Osteocyte (in vitro differentiated cells): ENCODE data around the gene YBX2. TPM values are rescaled to one million over a fixed set of nuclear protein-coding genes. Genes with fewer than 3 reads are reported as not detected.

Experiments
- DNase-seq: peaks from one replicate; pipeline ENCODE4 v3.0.0; 2021; ENCODE audit warnings: mixed read lengths; ENCODE audit not compliant: unreplicated experiment; ENCODE audit errors: extremely low spot score
- H3K27ac Mint-ChIP-seq: one replicate; pipeline ENCODE4 v1.8.0; 2021; ENCODE audit warnings: mild to moderate bottlenecking, mixed read lengths; ENCODE audit not compliant: unreplicated experiment
- H3K27me3 Mint-ChIP-seq: one replicate; pipeline ENCODE4 v1.8.0; 2021; ENCODE audit warnings: mixed read lengths; ENCODE audit not compliant: unreplicated experiment
- H3K36me3 Mint-ChIP-seq: one replicate; pipeline ENCODE4 v1.8.0; 2021; ENCODE audit warnings: mixed read lengths; ENCODE audit not compliant: unreplicated experiment
- H3K4me1 Mint-ChIP-seq: one replicate; pipeline ENCODE4 v1.8.0; 2021; ENCODE audit warnings: mixed read lengths; ENCODE audit not compliant: unreplicated experiment
- H3K4me3 Mint-ChIP-seq: one replicate; pipeline ENCODE4 v1.8.0; 2021; ENCODE audit warnings: mild to moderate bottlenecking, moderate library complexity, mixed read lengths; ENCODE audit not compliant: unreplicated experiment
- H3K9me3 Mint-ChIP-seq: one replicate; pipeline ENCODE4 v1.8.0; 2021; ENCODE audit warnings: mixed read lengths; ENCODE audit not compliant: unreplicated experiment
- CTCF ChIP-seq: fragments of 200-600 bp; sonication (generic); IDR thresholded peaks from 2 replicates; pipeline ENCODE4 v1.5.0; 2021; ENCODE audit warnings: antibody characterized with exemption, mild to moderate bottlenecking, moderate library complexity
- total RNA-seq: library from RNA; stranded (reverse); gene quantifications from 2 replicates; pipeline ENCODE4 v1.2.1, GENCODE V29; 2021

Gene YBX2
- total RNA-seq, 1 donor from 2014 or later, result 0.40 TPM

- H3K9me3 Mint-ChIP-seq, result no peaks in the 10 kb centered on the region
- H3K36me3 Mint-ChIP-seq, result no peaks in the 10 kb centered on the region
- H3K4me1 Mint-ChIP-seq, result peaks cover 14% of the 10 kb centered on the region
- no peak for DNase-seq
- peaks cover 67% of the 10 kb centered on the region for H3K27me3 Mint-ChIP-seq
- no peak overlapping the region for H3K27ac Mint-ChIP-seq
- no peak for TF ChIP-seq CTCF
- H3K4me3 Mint-ChIP-seq, result no peak overlapping the region
Measured at GRCh38 chr17:7290685-7291084, 3.8 kb downstream of the YBX2 start.

- no peak for DNase-seq
- Mint-ChIP-seq H3K9me3 (no peaks in the 10 kb centered on the region), H3K4me1 (peaks cover 11% of the 10 kb centered on the region)
Measured at GRCh38 chr17:7290166-7290565, 4.3 kb downstream of the YBX2 start.

GRCh38 chr17:7289256-7290032, 5.0 kb downstream of the YBX2 start:
- H3K27ac Mint-ChIP-seq, result no peak overlapping the region
- H3K36me3 Mint-ChIP-seq, result no peaks in the 10 kb centered on the region
- H3K27me3 Mint-ChIP-seq, result peaks cover 60% of the 10 kb centered on the region
- no peak overlapping the region for H3K4me3 Mint-ChIP-seq
- TF ChIP-seq CTCF, result no peak
- H3K4me1 Mint-ChIP-seq, result peaks cover 8% of the 10 kb centered on the region
- no peaks in the 10 kb centered on the region for H3K9me3 Mint-ChIP-seq
- DNase-seq, result no peak

More at GRCh38 chr17:7290166-7290565, 4.3 kb downstream of the YBX2 start:
- H3K36me3 Mint-ChIP-seq, result no peaks in the 10 kb centered on the region
- TF ChIP-seq CTCF, result no peak
- H3K27me3 Mint-ChIP-seq, result peaks cover 64% of the 10 kb centered on the region
- no peak overlapping the region for H3K27ac Mint-ChIP-seq
- H3K4me3 Mint-ChIP-seq, result no peak overlapping the region

GRCh38 chr17:7285679-7286078, 8.8 kb downstream of the YBX2 start:
- no peak for DNase-seq
- H3K27me3 Mint-ChIP-seq, result peaks cover 44% of the 10 kb centered on the region
- no peaks in the 10 kb centered on the region for H3K9me3 Mint-ChIP-seq
- peaks cover 19% of the 10 kb centered on the region for H3K4me1 Mint-ChIP-seq
- no peak overlapping the region for H3K27ac Mint-ChIP-seq
- no peak for TF ChIP-seq CTCF
- H3K4me3 Mint-ChIP-seq, result no peak overlapping the region
- H3K36me3 Mint-ChIP-seq, result no peaks in the 10 kb centered on the region

- H3K36me3 Mint-ChIP-seq, result no peaks in the 10 kb centered on the region
- H3K4me3 Mint-ChIP-seq, result no peak overlapping the region
- no peak overlapping the region for H3K27ac Mint-ChIP-seq
- H3K9me3 Mint-ChIP-seq, result no peaks in the 10 kb centered on the region
- TF ChIP-seq CTCF, result no peak
- peaks cover 38% of the 10 kb centered on the region for H3K27me3 Mint-ChIP-seq
- DNase-seq, result no peak
- peaks cover 21% of the 10 kb centered on the region for H3K4me1 Mint-ChIP-seq
Measured at GRCh38 chr17:7284911-7285310, 9.5 kb downstream of the YBX2 start.
